SK-N-SH treated with all-trans-retinoic acid at 6 μM for 48 hours (cell line): ENCODE measurements around the gene NOX4.
A peak's percentile ranks its signal among the peaks of the same experiment; 100 is the strongest.

ENCODE experiments used
- ATAC-seq: fragments of 200-7000 bp; cut with Tn5 transposase; 3 replicates; pipeline ENCODE4 v1.9.1; 2020; ENCODE audit warnings: mild to moderate bottlenecking, moderate library complexity
- ARNTL ChIP-seq: fragments of 450-650 bp; formaldehyde crosslinking; IDR thresholded peaks from 2 replicates; pipeline ENCODE4 v1.5.0; 2020; ENCODE audit warnings: low read depth, mild to moderate bottlenecking, moderate library complexity, borderline replicate concordance
- BACH2 ChIP-seq: fragments of 250-450 bp; sonication (Bioruptor Pico); IDR thresholded peaks from 2 replicates; pipeline ENCODE4 v1.9.0; 2021; ENCODE audit warnings: mild to moderate bottlenecking, borderline replicate concordance
- CSDC2 ChIP-seq: fragments of 250-450 bp; sonication (Bioruptor Pico); IDR thresholded peaks from 2 replicates; pipeline ENCODE4 v1.5.0; 2020; ENCODE audit warnings: mild to moderate bottlenecking, moderate library complexity
- GLIS3 ChIP-seq: fragments of 250-450 bp; sonication (Bioruptor Pico); IDR thresholded peaks from 2 replicates; pipeline ENCODE4 v1.5.0; 2020; ENCODE audit warnings: mild to moderate bottlenecking, moderate library complexity
- ISL1 ChIP-seq: fragments of 250-450 bp; sonication (Bioruptor Pico); IDR thresholded peaks from 2 replicates; pipeline ENCODE4 v2.1.2; 2022; ENCODE audit warnings: mild to moderate bottlenecking, moderate library complexity
- PATZ1 ChIP-seq: fragments of 250-450 bp; sonication (Bioruptor Pico); IDR thresholded peaks from 2 replicates; pipeline ENCODE4 v1.8.0; 2020; ENCODE audit warnings: mild to moderate bottlenecking, moderate library complexity, borderline replicate concordance
- TCF4 ChIP-seq: fragments of 250-450 bp; sonication (Bioruptor Pico); IDR thresholded peaks from 2 replicates; pipeline ENCODE4 v1.8.0; 2021; ENCODE audit warnings: mild to moderate bottlenecking, moderate library complexity, borderline replicate concordance
- TOX ChIP-seq: fragments of 250-450 bp; sonication (Bioruptor Pico); IDR thresholded peaks from 2 replicates; pipeline ENCODE4 v1.8.0; 2021; ENCODE audit warnings: mild to moderate bottlenecking, moderate library complexity, borderline replicate concordance
- ZC3H10 ChIP-seq: fragments of 250-450 bp; sonication (Bioruptor Pico); IDR thresholded peaks from 2 replicates; pipeline ENCODE4 v1.5.1; 2021; ENCODE audit warnings: mild to moderate bottlenecking, moderate library complexity
- ZFP30 ChIP-seq: fragments of 450-650 bp; formaldehyde crosslinking; IDR thresholded peaks from 2 replicates; pipeline ENCODE4 v1.5.0; 2022; ENCODE audit warnings: mild to moderate bottlenecking, moderate library complexity
- ZNF565 ChIP-seq: fragments of 450-650 bp; formaldehyde crosslinking; conservative IDR thresholded peaks from 2 replicates; pipeline ENCODE4 v1.5.0; 2020; ENCODE audit warnings: low read depth, mild to moderate bottlenecking, moderate library complexity
- TF ChIP-seq, protein P1 (sequence below): fragments of 250-450 bp; sonication (Bioruptor Pico); IDR thresholded peaks from 2 replicates; pipeline ENCODE4 v1.5.1; 2020; ENCODE audit warnings: low read depth, mild to moderate bottlenecking, moderate library complexity
- TF ChIP-seq, protein P2 (sequence below): fragments of 250-450 bp; sonication (Bioruptor Pico); IDR thresholded peaks from 2 replicates; pipeline ENCODE4 v1.8.0; 2021; ENCODE audit warnings: low read depth, mild to moderate bottlenecking, moderate library complexity, borderline replicate concordance
- TF ChIP-seq, protein P3 (sequence below): fragments of 250-450 bp; sonication (Bioruptor Pico); IDR thresholded peaks from 2 replicates; pipeline ENCODE4 v1.5.0; 2020; ENCODE audit warnings: mild to moderate bottlenecking, moderate library complexity

Gene NOX4

GRCh38 chr11:89536926-89537325 lies 45.8 kb upstream of the NOX4 start:
- TF ChIP-seq GLIS3 (no peak), BACH2 (no peak), PATZ1 (CRISPR knock-in tag) (no peak), ARNTL (CRISPR knock-in tag) (no peak), ZFP30 (CRISPR knock-in tag) (no peak), ZC3H10 (CRISPR knock-in tag) (no peak), TCF4 (no peak)
- TF ChIP-seq, protein P1, sequence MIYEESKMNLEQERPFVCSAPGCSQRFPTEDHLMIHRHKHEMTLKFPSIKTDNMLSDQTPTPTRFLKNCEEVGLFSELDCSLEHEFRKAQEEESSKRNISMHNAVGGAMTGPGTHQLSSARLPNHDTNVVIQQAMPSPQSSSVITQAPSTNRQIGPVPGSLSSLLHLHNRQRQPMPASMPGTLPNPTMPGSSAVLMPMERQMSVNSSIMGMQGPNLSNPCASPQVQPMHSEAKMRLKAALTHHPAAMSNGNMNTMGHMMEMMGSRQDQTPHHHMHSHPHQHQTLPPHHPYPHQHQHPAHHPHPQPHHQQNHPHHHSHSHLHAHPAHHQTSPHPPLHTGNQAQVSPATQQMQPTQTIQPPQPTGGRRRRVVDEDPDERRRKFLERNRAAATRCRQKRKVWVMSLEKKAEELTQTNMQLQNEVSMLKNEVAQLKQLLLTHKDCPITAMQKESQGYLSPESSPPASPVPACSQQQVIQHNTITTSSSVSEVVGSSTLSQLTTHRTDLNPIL, result no peak
- TF ChIP-seq, protein P2, sequence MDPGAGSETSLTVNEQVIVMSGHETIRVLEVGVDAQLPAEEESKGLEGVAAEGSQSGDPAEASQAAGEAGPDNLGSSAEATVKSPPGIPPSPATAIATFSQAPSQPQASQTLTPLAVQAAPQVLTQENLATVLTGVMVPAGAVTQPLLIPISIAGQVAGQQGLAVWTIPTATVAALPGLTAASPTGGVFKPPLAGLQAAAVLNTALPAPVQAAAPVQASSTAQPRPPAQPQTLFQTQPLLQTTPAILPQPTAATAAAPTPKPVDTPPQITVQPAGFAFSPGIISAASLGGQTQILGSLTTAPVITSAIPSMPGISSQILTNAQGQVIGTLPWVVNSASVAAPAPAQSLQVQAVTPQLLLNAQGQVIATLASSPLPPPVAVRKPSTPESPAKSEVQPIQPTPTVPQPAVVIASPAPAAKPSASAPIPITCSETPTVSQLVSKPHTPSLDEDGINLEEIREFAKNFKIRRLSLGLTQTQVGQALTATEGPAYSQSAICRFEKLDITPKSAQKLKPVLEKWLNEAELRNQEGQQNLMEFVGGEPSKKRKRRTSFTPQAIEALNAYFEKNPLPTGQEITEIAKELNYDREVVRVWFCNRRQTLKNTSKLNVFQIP, result no peak
- ATAC-seq, result no peak

DNA sequence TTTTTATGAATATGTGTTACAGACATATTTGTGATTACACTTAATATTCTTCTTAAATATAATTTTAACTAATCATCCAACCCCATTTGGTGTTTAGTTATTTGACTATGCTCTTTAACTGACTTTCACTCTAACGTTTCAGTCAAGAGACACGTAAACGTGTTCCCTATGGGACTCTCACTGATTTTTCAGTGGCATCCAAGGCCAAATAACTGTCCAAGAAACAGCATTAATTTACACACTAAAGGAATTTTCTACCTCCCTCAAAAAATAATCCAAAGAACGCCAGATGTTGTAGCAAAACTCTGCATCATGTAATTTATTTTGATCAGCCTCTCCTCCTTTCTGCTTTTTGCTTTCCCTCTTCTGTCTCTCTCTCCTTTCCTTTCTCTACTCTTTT lies 44.0 kb upstream of the NOX4 start:
- no peak for ATAC-seq

DNA sequence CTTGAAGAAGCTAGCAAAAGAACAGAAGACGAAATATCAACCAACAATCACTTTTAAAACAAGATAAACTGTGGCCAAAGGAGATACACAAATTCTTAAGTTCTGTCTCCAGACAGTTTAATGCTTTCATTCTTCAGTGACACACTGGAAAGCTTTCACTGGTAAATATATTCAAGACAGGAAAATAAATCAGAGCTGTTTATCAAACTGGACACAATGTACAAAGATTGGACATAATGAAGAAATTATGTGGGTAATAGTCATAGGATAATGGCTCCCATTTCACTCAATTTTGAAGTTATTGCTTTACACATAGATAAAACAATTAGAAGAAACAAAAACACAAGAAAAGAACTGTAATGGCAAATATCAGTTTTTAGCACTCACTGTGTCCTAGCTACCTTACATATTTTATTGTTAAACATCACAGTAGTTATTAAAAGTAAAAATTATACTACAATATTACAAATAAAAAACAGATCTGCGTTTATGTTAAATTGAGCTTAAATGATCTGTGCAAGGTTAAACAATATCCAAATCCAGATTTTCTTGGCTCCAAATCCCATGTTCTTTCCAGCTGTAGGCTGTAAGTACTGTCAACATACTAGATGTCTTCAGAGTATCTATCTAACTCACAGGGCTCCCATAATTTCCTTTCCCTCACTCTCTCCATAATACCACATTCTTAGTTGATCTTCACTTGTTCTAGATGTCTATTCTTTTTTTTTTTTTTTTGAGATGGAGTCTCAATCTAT lies 38.6 kb upstream of the NOX4 start:
- no peak for ATAC-seq
- TF ChIP-seq ISL1 (CRISPR knock-in tag) (peak; percentile 80), TOX (CRISPR knock-in tag) (no peak)
- TF ChIP-seq, protein P3, sequence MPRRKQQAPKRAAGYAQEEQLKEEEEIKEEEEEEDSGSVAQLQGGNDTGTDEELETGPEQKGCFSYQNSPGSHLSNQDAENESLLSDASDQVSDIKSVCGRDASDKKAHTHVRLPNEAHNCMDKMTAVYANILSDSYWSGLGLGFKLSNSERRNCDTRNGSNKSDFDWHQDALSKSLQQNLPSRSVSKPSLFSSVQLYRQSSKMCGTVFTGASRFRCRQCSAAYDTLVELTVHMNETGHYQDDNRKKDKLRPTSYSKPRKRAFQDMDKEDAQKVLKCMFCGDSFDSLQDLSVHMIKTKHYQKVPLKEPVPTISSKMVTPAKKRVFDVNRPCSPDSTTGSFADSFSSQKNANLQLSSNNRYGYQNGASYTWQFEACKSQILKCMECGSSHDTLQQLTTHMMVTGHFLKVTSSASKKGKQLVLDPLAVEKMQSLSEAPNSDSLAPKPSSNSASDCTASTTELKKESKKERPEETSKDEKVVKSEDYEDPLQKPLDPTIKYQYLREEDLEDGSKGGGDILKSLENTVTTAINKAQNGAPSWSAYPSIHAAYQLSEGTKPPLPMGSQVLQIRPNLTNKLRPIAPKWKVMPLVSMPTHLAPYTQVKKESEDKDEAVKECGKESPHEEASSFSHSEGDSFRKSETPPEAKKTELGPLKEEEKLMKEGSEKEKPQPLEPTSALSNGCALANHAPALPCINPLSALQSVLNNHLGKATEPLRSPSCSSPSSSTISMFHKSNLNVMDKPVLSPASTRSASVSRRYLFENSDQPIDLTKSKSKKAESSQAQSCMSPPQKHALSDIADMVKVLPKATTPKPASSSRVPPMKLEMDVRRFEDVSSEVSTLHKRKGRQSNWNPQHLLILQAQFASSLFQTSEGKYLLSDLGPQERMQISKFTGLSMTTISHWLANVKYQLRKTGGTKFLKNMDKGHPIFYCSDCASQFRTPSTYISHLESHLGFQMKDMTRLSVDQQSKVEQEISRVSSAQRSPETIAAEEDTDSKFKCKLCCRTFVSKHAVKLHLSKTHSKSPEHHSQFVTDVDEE (CRISPR knock-in tag), result no peak

More for the DNA sequence above, 44.0 kb upstream of the NOX4 start:
- TF ChIP-seq, protein P1, result no peak
- TF ChIP-seq ZNF565 (CRISPR knock-in tag), result no peak
- no peak for TF ChIP-seq CSDC2 (CRISPR knock-in tag)
- TF ChIP-seq PATZ1 (CRISPR knock-in tag), result no peak
- TF ChIP-seq, protein P3 (CRISPR knock-in tag), result no peak
